ENCODE measurements around the gene GDI1. TPM values are rescaled to one million over a fixed set of nuclear protein-coding genes. Genes with fewer than 3 reads are reported as not detected.

The GDI1 gene
- total RNA-seq, 2 donors from 2014 or later: 189 to 223 TPM

GRCh38 chrX:154435171-154435733, 1.7 kb upstream of the GDI1 start:
- H3K36me3 Mint-ChIP-seq (ENCODE audit: low read depth): no peaks in the 10 kb centered on the region
- no peaks in the 10 kb centered on the region for H3K27me3 Mint-ChIP-seq
- H3K4me3 Mint-ChIP-seq: peak overlapping the region; percentile 36
- peak overlapping the region; percentile 93 for H3K27ac Mint-ChIP-seq
- peaks cover 14% of the 10 kb centered on the region for H3K4me1 Mint-ChIP-seq
- H3K9me3 ChIP-seq (ENCODE audit: control insufficient read depth, low read length, poor library complexity, severe bottlenecking): no peaks in the 10 kb centered on the region
- ATAC-seq: no peak
- no peak for DNase-seq

- Mint-ChIP-seq H3K4me3 (peak overlapping the region; percentile 82), H3K36me3 (ENCODE audit: low read depth) (no peaks in the 10 kb centered on the region), H3K27ac (peak overlapping the region; percentile 93), H3K27me3 (no peaks in the 10 kb centered on the region), H3K4me1 (peaks cover 7% of the 10 kb centered on the region)
- ATAC-seq (peak; percentile 81), DNase-seq (peak; percentile 39 to 63 (median 58))
- H3K9me3 ChIP-seq (ENCODE audit: control insufficient read depth, low read length, poor library complexity, severe bottlenecking): no peaks in the 10 kb centered on the region
Observed at GRCh38 chrX:154436374-154436982, 476 bp upstream of the GDI1 start.

- H3K9me3 ChIP-seq (ENCODE audit: control insufficient read depth, low read length, poor library complexity, severe bottlenecking): no peaks in the 10 kb centered on the region
- Mint-ChIP-seq H3K27me3 (no peaks in the 10 kb centered on the region), H3K4me1 (peaks cover 14% of the 10 kb centered on the region), H3K4me3 (peak overlapping the region; percentile 93), H3K36me3 (ENCODE audit: low read depth) (no peaks in the 10 kb centered on the region), H3K27ac (peak overlapping the region; percentile 89)
- DNase-seq (no peak), ATAC-seq (no peak)
Observed at GRCh38 chrX:154437971-154438893, 1.3 kb downstream of the GDI1 start.

- no peak for ATAC-seq
- no peak overlapping the region for H3K4me3 Mint-ChIP-seq
- no peaks in the 10 kb centered on the region for H3K9me3 ChIP-seq (ENCODE audit: control insufficient read depth, low read length, poor library complexity, severe bottlenecking)
- H3K4me1 Mint-ChIP-seq: peaks cover 17% of the 10 kb centered on the region
- no peaks in the 10 kb centered on the region for H3K36me3 Mint-ChIP-seq (ENCODE audit: low read depth)
- no peaks in the 10 kb centered on the region for H3K27me3 Mint-ChIP-seq
- no peak for DNase-seq
- no peak overlapping the region for H3K27ac Mint-ChIP-seq
Observed at GRCh38 chrX:154439841-154440240, 2.9 kb downstream of the GDI1 start.

- Mint-ChIP-seq H3K27ac (no peak overlapping the region), H3K27me3 (no peaks in the 10 kb centered on the region), H3K36me3 (ENCODE audit: low read depth) (no peaks in the 10 kb centered on the region), H3K4me3 (no peak overlapping the region), H3K4me1 (peaks cover 17% of the 10 kb centered on the region)
- DNase-seq: no peak
- no peaks in the 10 kb centered on the region for H3K9me3 ChIP-seq (ENCODE audit: control insufficient read depth, low read length, poor library complexity, severe bottlenecking)
- ATAC-seq: no peak
Observed at GRCh38 chrX:154440623-154441357, 3.8 kb downstream of the GDI1 start.

- no peaks in the 10 kb centered on the region for H3K9me3 ChIP-seq (ENCODE audit: control insufficient read depth, low read length, poor library complexity, severe bottlenecking)
- Mint-ChIP-seq H3K27ac (peak overlapping the region; percentile 61), H3K4me1 (peaks cover 20% of the 10 kb centered on the region), H3K4me3 (peak overlapping the region; percentile 63), H3K36me3 (ENCODE audit: low read depth) (no peaks in the 10 kb centered on the region), H3K27me3 (no peaks in the 10 kb centered on the region)
- ATAC-seq (peak; percentile 59), DNase-seq (peak in 1 of 3 donors; percentile 18)
Observed at GRCh38 chrX:154441564-154441963, 4.6 kb downstream of the GDI1 start.

GRCh38 chrX:154441984-154442707, 5.2 kb downstream of the GDI1 start:
- peak overlapping the region; percentile 61 for H3K27ac Mint-ChIP-seq
- peaks cover 20% of the 10 kb centered on the region for H3K4me1 Mint-ChIP-seq
- DNase-seq (no peak), ATAC-seq (no peak)
- peak overlapping the region; percentile 63 for H3K4me3 Mint-ChIP-seq
- H3K9me3 ChIP-seq (ENCODE audit: control insufficient read depth, low read length, poor library complexity, severe bottlenecking): no peaks in the 10 kb centered on the region
- no peaks in the 10 kb centered on the region for H3K36me3 Mint-ChIP-seq (ENCODE audit: low read depth)
- no peaks in the 10 kb centered on the region for H3K27me3 Mint-ChIP-seq

GRCh38 chrX:154443479-154443910, 6.5 kb downstream of the GDI1 start:
- Mint-ChIP-seq H3K27me3 (no peaks in the 10 kb centered on the region), H3K27ac (peak overlapping the region; percentile 91), H3K4me1 (peaks cover 15% of the 10 kb centered on the region), H3K36me3 (ENCODE audit: low read depth) (no peaks in the 10 kb centered on the region), H3K4me3 (peak overlapping the region; percentile 83)
- H3K9me3 ChIP-seq (ENCODE audit: control insufficient read depth, low read length, poor library complexity, severe bottlenecking): no peaks in the 10 kb centered on the region
- ATAC-seq: no peak
- DNase-seq: no peak

- peak within 1 kb of the TSS; percentile 91 for H3K27ac Mint-ChIP-seq
- peak; percentile 80 for ATAC-seq
- no peaks in the 10 kb centered on the region for H3K27me3 Mint-ChIP-seq
- H3K36me3 Mint-ChIP-seq (ENCODE audit: low read depth): no peaks in the 10 kb centered on the region
- H3K4me3 Mint-ChIP-seq: peak within 1 kb of the TSS; percentile 83
- peaks cover 15% of the 10 kb centered on the region for H3K4me1 Mint-ChIP-seq
- peak; percentile 55 to 69 (median 66) for DNase-seq
- H3K9me3 ChIP-seq (ENCODE audit: control insufficient read depth, low read length, poor library complexity, severe bottlenecking): no peaks in the 10 kb centered on the region
Observed at GRCh38 chrX:154443992-154444754, 7.2 kb downstream of the GDI1 start, which contains the start of gene FAM50A. Gene FAM50A (plus strand): TSS chrX:154444141. CDS start chrX:154444236, 95 bp downstream.

- DNase-seq (no peak), ATAC-seq (no peak)
- H3K9me3 ChIP-seq (ENCODE audit: control insufficient read depth, low read length, poor library complexity, severe bottlenecking): no peaks in the 10 kb centered on the region
- no peak overlapping the region for H3K27ac Mint-ChIP-seq
- H3K36me3 Mint-ChIP-seq (ENCODE audit: low read depth): no peaks in the 10 kb centered on the region
- H3K4me3 Mint-ChIP-seq: peak overlapping the region; percentile 45
- H3K4me1 Mint-ChIP-seq: peaks cover 15% of the 10 kb centered on the region
- no peaks in the 10 kb centered on the region for H3K27me3 Mint-ChIP-seq
Observed at GRCh38 chrX:154444755-154445246, 7.8 kb downstream of the GDI1 start.

GRCh38 chrX:154445776-154446175, 8.8 kb downstream of the GDI1 start:
- H3K4me1 Mint-ChIP-seq: peaks cover 15% of the 10 kb centered on the region
- no peak overlapping the region for H3K4me3 Mint-ChIP-seq
- H3K36me3 Mint-ChIP-seq (ENCODE audit: low read depth): no peaks in the 10 kb centered on the region
- H3K27ac Mint-ChIP-seq: no peak overlapping the region
- DNase-seq: no peak
- no peaks in the 10 kb centered on the region for H3K27me3 Mint-ChIP-seq
- ATAC-seq: no peak
- no peaks in the 10 kb centered on the region for H3K9me3 ChIP-seq (ENCODE audit: control insufficient read depth, low read length, poor library complexity, severe bottlenecking)

- Mint-ChIP-seq H3K4me1 (peaks cover 15% of the 10 kb centered on the region), H3K36me3 (ENCODE audit: low read depth) (no peaks in the 10 kb centered on the region), H3K4me3 (no peak overlapping the region), H3K27me3 (no peaks in the 10 kb centered on the region), H3K27ac (peak overlapping the region; percentile 89)
- ATAC-seq (no peak), DNase-seq (no peak)
- no peaks in the 10 kb centered on the region for H3K9me3 ChIP-seq (ENCODE audit: control insufficient read depth, low read length, poor library complexity, severe bottlenecking)
Observed at GRCh38 chrX:154446430-154446829, 9.5 kb downstream of the GDI1 start.
